Muscle layer of duodenum (tissue), 2 donors: ENCODE results near the gene CDHR2.

Source experiments
- H3K27ac ChIP-seq: one replicate; pipeline ENCODE4 v1.7.0; 2013; ENCODE audit warnings: mild to moderate bottlenecking, low read length
- H3K27me3 ChIP-seq: one replicate; pipeline ENCODE4 v1.7.0; 2013; ENCODE audit warnings: low read depth, mild to moderate bottlenecking, control low read depth, low read length
- H3K36me3 ChIP-seq, 2 donors: one replicate each; pipeline ENCODE4 v1.7.0; 2013; ENCODE audit warnings: low read length in 2 of 2, control low read depth in 1 of 2, mild to moderate bottlenecking in 1 of 2; ENCODE audit not compliant: insufficient read depth in 2 of 2, control insufficient read depth in 1 of 2
- H3K4me1 ChIP-seq, 2 donors: one replicate each; pipeline ENCODE4 v1.7.0; 2013; ENCODE audit warnings: low read length in 2 of 2, mild to moderate bottlenecking in 2 of 2, control low read depth in 1 of 2, moderate library complexity in 1 of 2; ENCODE audit not compliant: insufficient read depth in 2 of 2, control insufficient read depth in 1 of 2
- H3K4me3 ChIP-seq, 2 donors: one replicate each; pipeline ENCODE4 v1.7.0; 2013; ENCODE audit warnings: low read length in 2 of 2, low read depth in 1 of 2, mild to moderate bottlenecking in 1 of 2
- H3K9me3 ChIP-seq, 2 donors: one replicate each; pipeline ENCODE4 v1.7.0; 2013; ENCODE audit warnings: low read length in 2 of 2, control low read depth in 1 of 2, mild to moderate bottlenecking in 1 of 2; ENCODE audit not compliant: control insufficient read depth in 1 of 2
- donor health status: healthy.

Gene CDHR2

DNA sequence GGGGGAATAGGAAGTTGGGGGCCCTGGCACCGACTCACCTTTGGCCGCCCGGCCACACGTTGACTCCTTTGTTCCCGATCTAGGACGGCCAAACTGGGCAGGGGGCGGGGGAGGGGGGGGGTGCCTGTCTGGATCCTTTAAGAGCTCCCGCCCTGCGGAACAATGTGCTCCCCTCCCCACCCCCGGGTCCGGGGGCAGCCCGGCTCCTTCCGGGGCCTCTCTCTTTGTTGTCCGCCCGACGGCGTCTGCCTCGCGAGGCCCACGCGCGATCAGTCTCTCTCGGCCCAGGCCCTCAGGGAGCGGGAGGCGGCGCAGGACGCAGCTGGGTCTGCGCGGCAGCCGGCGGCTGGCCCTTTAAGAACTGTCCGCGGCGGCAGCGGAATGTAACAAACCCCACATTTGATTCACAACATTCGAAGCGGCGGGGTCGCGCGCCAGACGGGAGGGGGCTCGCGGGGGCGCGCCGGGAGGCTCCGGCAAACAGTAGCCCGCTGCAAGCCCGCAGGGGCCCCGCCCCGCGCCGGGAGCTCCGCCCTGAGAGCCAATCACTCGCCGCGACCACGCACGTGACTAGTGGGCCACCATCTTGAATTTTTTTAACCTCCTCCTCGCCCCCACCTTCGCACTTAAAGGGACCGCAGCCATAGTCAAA lies 12.1 kb upstream of the CDHR2 start, which contains the start of gene RNF44:
Gene RNF44 (minus strand): TSS at position 501 of the 652 bp plus-strand sequence. CDS start 4,930 bp downstream, outside the sequence.
- Histone ChIP-seq H3K4me1 (peaks cover 41 to 57% of the 10 kb centered on the region in 2 donors), H3K36me3 (peaks cover 0 to 2% of the 10 kb centered on the region in 2 donors), H3K27ac (peak within 1 kb of the TSS; percentile 99), H3K4me3 (peak within 1 kb of the TSS; percentile 90 to 96), H3K27me3 (no peaks in the 10 kb centered on the region), H3K9me3 (no peaks in the 10 kb centered on the region)

DNA sequence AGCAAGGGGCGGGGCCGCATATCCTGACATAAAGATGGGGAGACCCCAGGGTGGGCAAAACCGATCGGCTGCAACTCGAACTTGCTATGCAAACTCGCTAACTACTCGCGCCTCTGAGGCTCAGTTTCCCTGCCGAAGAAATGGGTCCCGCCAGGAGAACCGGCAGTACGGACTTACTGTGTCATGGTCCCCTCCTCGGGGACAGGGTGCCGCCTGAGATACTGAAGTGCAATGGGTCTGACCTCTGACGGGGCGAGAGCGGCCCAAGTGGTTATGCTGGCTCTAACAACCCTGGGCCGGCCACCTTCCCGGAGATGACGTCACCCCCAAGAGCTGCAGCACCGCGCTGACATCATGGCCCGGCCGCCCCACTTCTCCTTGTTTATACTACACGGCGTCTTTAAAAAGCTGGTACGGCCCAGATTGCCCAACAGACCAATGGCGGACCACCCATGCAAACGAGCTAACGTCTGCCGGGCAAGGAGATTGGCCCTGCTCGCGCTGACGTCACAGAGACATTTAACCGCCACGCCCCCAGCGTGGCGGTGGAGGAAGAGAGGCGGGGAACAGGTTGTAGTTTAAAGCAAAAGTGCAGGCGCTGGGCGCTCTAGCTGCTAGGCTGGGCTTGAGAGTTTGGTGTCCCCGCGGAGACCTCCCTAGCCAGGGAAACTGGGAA lies 11.4 kb upstream of the CDHR2 start:
- Histone ChIP-seq H3K4me3 (peak overlapping the region; percentile 90 to 96), H3K27ac (peak overlapping the region; percentile 99)

DNA sequence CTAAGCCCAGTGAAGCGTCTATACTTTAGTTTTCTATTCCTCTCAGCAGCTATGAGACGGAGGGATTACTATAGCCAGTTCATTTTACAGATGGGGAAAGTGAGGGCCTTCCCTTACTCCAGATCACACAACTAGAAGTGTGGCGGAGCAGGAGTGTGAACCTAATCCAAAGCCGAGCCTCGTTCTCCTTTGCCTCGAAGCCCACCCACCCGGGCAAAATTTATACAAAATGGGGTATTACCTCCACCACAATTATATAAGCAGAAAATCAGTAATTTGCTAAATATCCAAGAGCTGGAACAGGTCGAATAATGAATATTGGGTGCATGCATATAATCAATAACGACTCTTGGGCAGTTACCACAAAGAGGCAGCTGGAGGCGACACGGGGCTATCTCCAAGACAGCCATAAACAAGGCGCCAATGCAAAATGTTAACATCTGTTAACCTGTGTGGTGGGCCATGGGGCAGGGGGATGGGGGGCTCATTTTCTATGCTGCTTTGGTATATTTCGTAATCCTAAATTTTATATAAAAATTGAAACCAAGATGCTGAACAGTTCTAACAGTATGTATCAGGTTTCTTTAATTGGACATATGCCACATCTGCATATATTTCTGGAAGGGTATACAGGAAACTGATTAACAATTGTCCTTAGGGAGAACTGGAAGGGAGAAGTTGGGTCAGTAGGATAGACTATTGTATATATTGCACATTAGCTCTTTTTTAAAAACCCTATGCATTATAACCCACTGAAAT lies 10.7 kb upstream of the CDHR2 start:
- Histone ChIP-seq H3K9me3 (no peaks in the 10 kb centered on the region), H3K4me1 (peaks cover 36 to 46% of the 10 kb centered on the region in 2 donors), H3K36me3 (no peaks in the 10 kb centered on the region), H3K4me3 (peak overlapping the region; percentile 90 to 96), H3K27ac (peak overlapping the region; percentile 99), H3K27me3 (no peaks in the 10 kb centered on the region)

More for the DNA sequence above, 11.4 kb upstream of the CDHR2 start:
- Histone ChIP-seq H3K4me1 (peaks cover 44 to 54% of the 10 kb centered on the region in 2 donors), H3K27me3 (no peaks in the 10 kb centered on the region), H3K36me3 (no peaks in the 10 kb centered on the region), H3K9me3 (no peaks in the 10 kb centered on the region)

DNA sequence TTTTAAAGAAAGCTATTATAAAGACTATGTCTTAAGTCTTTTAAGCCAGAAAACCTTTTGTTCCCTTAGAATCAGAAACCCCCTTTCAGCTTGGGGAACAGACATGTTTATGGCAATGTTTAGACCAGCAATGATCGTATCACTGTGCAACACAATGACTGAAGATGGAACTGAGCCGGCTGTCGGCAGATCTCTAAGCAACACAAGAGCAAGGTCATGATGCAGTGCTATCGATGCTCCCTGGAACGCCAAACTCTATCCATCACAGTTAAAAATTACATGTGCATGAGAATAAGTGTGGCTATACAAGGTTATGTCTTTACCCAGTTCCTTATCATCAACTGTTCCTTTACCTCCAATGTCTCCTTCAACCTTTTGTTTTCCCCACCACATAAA lies 10.2 kb upstream of the CDHR2 start:
- Histone ChIP-seq H3K4me1 (peaks cover 31 to 43% of the 10 kb centered on the region in 2 donors), H3K27me3 (no peaks in the 10 kb centered on the region), H3K36me3 (no peaks in the 10 kb centered on the region), H3K27ac (no peak overlapping the region), H3K9me3 (no peaks in the 10 kb centered on the region), H3K4me3 (no peak overlapping the region)

DNA sequence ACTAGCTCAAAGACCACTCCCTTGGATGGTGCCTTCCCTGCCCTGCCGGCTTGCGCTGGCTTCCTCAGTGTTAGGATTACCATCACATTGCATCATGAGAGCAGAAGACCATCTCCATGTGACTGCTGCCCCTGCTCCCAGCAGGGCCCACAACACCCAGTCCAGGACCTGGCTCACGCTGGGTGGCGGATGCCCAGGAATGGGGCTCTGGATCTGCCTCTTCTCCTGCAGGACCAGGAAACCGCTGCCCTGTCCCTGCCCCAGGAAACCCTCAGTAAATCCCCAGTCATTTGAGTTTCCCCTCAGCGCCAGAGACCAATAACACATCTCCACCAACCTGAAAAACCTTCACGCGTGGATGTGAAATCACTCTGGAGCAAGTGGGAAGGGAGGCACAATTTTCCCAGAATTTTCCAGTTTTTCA lies 8.7 kb upstream of the CDHR2 start:
- peaks cover 16 to 34% of the 10 kb centered on the region in 2 donors for H3K4me1 ChIP-seq
- H3K4me3 ChIP-seq = no peak overlapping the region
- H3K27ac ChIP-seq = no peak overlapping the region
- H3K9me3 ChIP-seq = no peaks in the 10 kb centered on the region
- no peaks in the 10 kb centered on the region for H3K27me3 ChIP-seq
- H3K36me3 ChIP-seq = no peaks in the 10 kb centered on the region

DNA sequence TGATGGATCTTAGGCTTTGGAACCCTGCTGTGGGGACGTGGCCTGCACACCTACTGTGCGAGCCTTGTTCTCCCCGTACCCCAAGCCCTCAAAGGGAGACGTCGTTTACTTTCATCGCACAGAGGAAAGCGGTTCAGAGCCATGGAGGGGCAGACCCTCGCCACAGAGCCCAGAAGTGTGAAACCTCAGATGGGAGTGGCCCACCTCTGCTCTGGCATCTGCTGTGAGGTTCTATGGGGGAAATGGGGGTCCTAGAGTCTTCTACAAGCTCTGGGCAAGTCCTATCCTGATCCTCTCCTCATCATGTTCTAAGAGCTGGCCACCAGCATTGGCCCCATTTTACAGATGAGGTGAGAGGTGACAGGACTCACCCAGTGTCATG lies 8.2 kb upstream of the CDHR2 start:
- Histone ChIP-seq H3K4me3 (no peak overlapping the region), H3K27ac (no peak overlapping the region), H3K36me3 (no peaks in the 10 kb centered on the region), H3K9me3 (no peaks in the 10 kb centered on the region), H3K27me3 (no peaks in the 10 kb centered on the region), H3K4me1 (peaks cover 13 to 30% of the 10 kb centered on the region in 2 donors)

DNA sequence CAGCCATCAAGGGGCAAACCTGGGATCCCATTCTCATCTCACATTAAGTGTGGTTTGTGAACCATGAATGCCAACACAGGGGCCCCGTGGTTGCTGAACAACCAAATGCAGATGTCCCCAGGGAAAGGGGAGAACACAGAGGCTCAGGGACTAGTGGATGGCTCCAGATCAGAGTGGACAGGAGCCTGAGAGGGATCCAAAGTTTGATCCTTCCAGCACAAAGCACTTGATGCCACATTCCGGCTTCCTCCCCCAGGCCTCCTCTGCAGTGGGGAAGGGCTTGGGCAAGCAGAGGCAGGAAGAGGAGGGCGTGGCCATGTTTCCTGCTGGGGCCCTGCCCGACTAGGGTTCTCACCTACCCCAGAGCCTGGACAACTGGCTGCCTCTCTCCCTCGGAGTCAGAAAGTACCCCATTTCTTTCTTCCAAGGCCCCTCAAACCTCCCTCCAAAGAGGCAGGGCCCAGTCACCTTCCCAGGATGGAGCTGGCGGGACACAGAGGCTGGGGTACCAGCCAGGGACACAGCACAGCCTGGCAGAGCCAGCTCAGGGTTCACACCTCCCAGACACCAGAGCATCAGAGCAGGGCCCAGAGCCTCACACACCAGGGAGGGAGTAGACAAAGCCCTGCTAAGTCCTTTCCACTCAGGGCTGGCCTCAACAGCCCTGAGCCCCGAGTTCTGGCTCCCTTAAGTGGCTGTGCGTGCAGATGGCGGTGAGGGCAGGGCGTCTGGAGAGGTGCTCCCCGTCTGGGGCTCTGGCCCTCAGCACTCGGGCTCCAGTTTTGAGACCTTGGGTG lies 7.6 kb upstream of the CDHR2 start:
- peak overlapping the region; percentile 67 for H3K27ac ChIP-seq
- H3K9me3 ChIP-seq = no peaks in the 10 kb centered on the region
- H3K4me3 ChIP-seq = peak overlapping the region in 1 of 2 donors; percentile 64
- no peaks in the 10 kb centered on the region for H3K27me3 ChIP-seq
- H3K4me1 ChIP-seq = peaks cover 13 to 26% of the 10 kb centered on the region in 2 donors
- no peaks in the 10 kb centered on the region for H3K36me3 ChIP-seq

DNA sequence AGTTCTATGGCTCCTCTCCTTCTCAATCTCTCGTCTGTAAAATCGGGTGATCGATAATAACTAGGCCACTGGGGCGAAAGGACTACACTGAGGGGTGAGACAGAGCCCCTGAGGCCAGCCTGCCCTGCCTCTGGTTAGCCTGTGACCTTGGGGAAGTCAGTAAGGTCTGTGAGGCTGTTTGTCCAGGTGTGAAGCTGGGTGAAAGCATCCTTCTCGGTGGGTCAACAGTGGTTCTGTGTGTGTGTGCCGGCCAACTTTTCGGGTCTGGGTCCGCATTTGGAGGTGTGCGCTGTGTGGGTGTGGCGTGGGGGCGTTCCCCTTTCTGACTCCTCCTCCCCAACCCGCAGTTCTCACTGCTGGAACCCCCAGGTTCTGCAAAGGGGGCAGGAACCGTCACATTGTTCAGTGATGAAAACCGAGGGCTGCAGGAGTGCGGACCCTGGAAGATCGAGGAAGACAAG lies 7.0 kb upstream of the CDHR2 start:
- H3K4me1 ChIP-seq = peaks cover 13 to 26% of the 10 kb centered on the region in 2 donors
- H3K36me3 ChIP-seq = no peaks in the 10 kb centered on the region
- H3K27ac ChIP-seq = peak overlapping the region; percentile 67
- H3K27me3 ChIP-seq = no peaks in the 10 kb centered on the region
- peak overlapping the region; percentile 64 to 75 for H3K4me3 ChIP-seq
- no peaks in the 10 kb centered on the region for H3K9me3 ChIP-seq

DNA sequence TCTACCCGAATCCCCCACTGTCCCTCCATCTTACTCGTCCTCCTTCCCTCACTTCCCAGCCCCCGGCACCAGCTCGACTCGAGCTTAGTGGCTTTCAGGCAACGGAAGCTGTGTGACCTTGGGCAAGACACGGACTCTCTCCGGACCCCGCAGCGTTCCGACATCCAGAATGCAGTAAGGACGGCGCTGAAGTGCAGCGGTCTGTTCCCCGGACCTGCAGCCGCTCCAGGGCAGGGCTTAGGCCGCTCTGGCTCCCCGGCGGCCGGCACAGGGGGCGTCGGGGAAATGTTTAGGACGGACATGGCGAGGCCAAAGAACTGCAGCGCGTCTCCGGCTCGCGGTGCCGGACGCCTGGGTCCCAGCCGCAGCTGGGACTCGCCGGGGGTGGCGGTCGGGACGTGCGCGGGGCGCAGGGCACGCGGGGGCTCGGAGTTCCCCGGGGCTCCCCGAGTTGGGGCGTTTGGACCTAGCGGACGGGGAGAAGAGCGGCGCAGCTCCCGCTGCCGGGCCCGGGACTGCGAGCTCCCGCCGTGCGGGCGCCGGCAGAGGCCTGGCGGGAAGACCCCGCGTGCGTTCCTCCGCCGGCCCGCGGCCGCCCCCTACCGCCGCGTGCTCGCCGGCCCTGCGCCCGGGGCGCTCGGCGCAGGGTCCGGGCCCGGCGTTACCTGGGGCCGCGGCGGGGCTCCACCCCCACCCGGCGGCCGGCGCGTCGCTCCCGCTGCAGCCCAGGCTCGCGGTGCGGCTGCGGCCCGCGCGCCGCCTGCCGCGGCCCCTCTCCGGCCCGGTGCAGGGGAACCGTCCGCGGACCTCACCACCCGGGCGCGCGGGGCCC lies 6.3 kb upstream of the CDHR2 start:
- Histone ChIP-seq H3K27ac (peak overlapping the region; percentile 67), H3K4me1 (peaks cover 13 to 26% of the 10 kb centered on the region in 2 donors), H3K4me3 (peak overlapping the region; percentile 64 to 84), H3K36me3 (no peaks in the 10 kb centered on the region), H3K9me3 (no peaks in the 10 kb centered on the region), H3K27me3 (no peaks in the 10 kb centered on the region)
